Astrocyte (in vitro differentiated cells and primary cell): Measurements from ENCODE around the gene HERC2. TPM values are rescaled to one million over a fixed set of nuclear protein-coding genes. Genes with fewer than 3 reads are reported as not detected.
A peak's percentile ranks its signal among the peaks of the same experiment; 100 is the strongest.

Source experiments
- DNase-seq: peaks from one replicate; pipeline ENCODE4 v3.0.0-alpha.2; 2010; ENCODE audit warnings: low read depth
- FAIRE-seq: peaks from 2 replicates; lab custom pipeline; 2011; peaks lifted over from hg19 to GRCh38; lab: Jason Lieb, UNC
- H2AFZ ChIP-seq: 2 replicates; pipeline ENCODE4 v1.6.0; 2012; ENCODE audit warnings: low read depth, low read length, inconsistent platforms
- H3K27ac ChIP-seq: 2 replicates; pipeline ENCODE4 v1.5.1; 2011; ENCODE audit warnings: low read depth, low read length, inconsistent platforms
- H3K27me3 ChIP-seq: 2 replicates; pipeline ENCODE4 v1.6.0; 2011; ENCODE audit warnings: low read length, inconsistent platforms; ENCODE audit not compliant: insufficient read depth
- H3K36me3 ChIP-seq: 2 replicates; pipeline ENCODE4 v1.5.1; 2011; ENCODE audit warnings: low read length, inconsistent platforms; ENCODE audit not compliant: insufficient read depth
- H3K4me1 ChIP-seq: 2 replicates; pipeline ENCODE4 v1.5.1; 2011; ENCODE audit warnings: low read length, inconsistent platforms; ENCODE audit not compliant: insufficient read depth
- H3K4me2 ChIP-seq: 2 replicates; pipeline ENCODE4 v1.6.0; 2012; ENCODE audit warnings: low read length, inconsistent platforms
- H3K4me3 ChIP-seq: 2 replicates; pipeline ENCODE4 v1.5.1; 2011; ENCODE audit warnings: low read depth, mild to moderate bottlenecking, low read length, inconsistent platforms; ENCODE audit not compliant: insufficient read depth
- H3K79me2 ChIP-seq: 2 replicates; pipeline ENCODE4 v1.6.0; 2012; ENCODE audit warnings: mild to moderate bottlenecking, low read length, inconsistent platforms; ENCODE audit not compliant: insufficient read depth
- H3K9ac ChIP-seq: 2 replicates; pipeline ENCODE4 v1.6.0; 2012; ENCODE audit warnings: mild to moderate bottlenecking, low read length, inconsistent platforms
- H3K9me3 ChIP-seq: 2 replicates; pipeline ENCODE4 v1.5.1; 2012; ENCODE audit warnings: low read depth, mild to moderate bottlenecking, low read length, inconsistent platforms; ENCODE audit not compliant: insufficient read depth
- H4K20me1 ChIP-seq: 2 replicates; pipeline ENCODE4 v1.6.0; 2012; ENCODE audit warnings: low read length, inconsistent platforms; ENCODE audit not compliant: insufficient read depth
- H3K27ac Mint-ChIP-seq: one replicate; pipeline ENCODE4 v1.8.0; 2021; ENCODE audit warnings: mild to moderate bottlenecking, mixed read lengths; ENCODE audit not compliant: unreplicated experiment
- H3K27me3 Mint-ChIP-seq: one replicate; pipeline ENCODE4 v1.8.0; 2021; ENCODE audit warnings: low read depth, mixed read lengths; ENCODE audit not compliant: unreplicated experiment
- H3K36me3 Mint-ChIP-seq: one replicate; pipeline ENCODE4 v1.8.0; 2021; ENCODE audit warnings: low read depth, mixed read lengths; ENCODE audit not compliant: unreplicated experiment
- H3K4me1 Mint-ChIP-seq: one replicate; pipeline ENCODE4 v1.8.0; 2021; ENCODE audit warnings: low read depth, mixed read lengths; ENCODE audit not compliant: unreplicated experiment
- H3K4me3 Mint-ChIP-seq: one replicate; pipeline ENCODE4 v1.8.0; 2021; ENCODE audit warnings: mild to moderate bottlenecking, moderate library complexity, mixed read lengths; ENCODE audit not compliant: unreplicated experiment
- H3K9me3 Mint-ChIP-seq: one replicate; pipeline ENCODE4 v1.8.0; 2021; ENCODE audit warnings: mild to moderate bottlenecking, mixed read lengths; ENCODE audit not compliant: unreplicated experiment
- CTCF ChIP-seq: IDR thresholded peaks from 2 replicates; pipeline ENCODE4 v1.5.1; 2011; ENCODE audit warnings: low read depth, mild to moderate bottlenecking, inconsistent platforms, low read length, moderate library complexity; ENCODE audit not compliant: insufficient read depth
- EZH2 ChIP-seq: IDR thresholded peaks from 2 replicates; pipeline ENCODE4 v1.6.1; 2012; ENCODE audit warnings: mild to moderate bottlenecking, low read length, inconsistent platforms; ENCODE audit not compliant: insufficient read depth
- total RNA-seq: library from RNA; stranded (reverse); gene quantifications from 2 replicates; pipeline ENCODE4 v1.2.1, GENCODE V29; 2021

The HERC2 gene
- total RNA-seq, 1 donor from 2014 or later: 61.5 TPM

- H3K9ac ChIP-seq: no peak overlapping the region
- peaks cover 4% of the 10 kb centered on the region for H4K20me1 ChIP-seq
- Mint-ChIP-seq H3K4me3 (no peak overlapping the region), H3K27me3 (no peaks in the 10 kb centered on the region), H3K4me1 (no peaks in the 10 kb centered on the region), H3K27ac (no peak overlapping the region), H3K9me3 (no peaks in the 10 kb centered on the region), H3K36me3 (peaks cover 27% of the 10 kb centered on the region)
- H3K36me3 ChIP-seq: peaks cover 27% of the 10 kb centered on the region
- no peaks in the 10 kb centered on the region for H3K79me2 ChIP-seq
- no peaks in the 10 kb centered on the region for H3K9me3 ChIP-seq
- H3K4me2 ChIP-seq: no peak overlapping the region
- no peak overlapping the region for H3K4me3 ChIP-seq
- no peak overlapping the region for H2AFZ ChIP-seq
- peak; percentile 52 for DNase-seq
- no peaks in the 10 kb centered on the region for H3K4me1 ChIP-seq
- no peak for TF ChIP-seq CTCF
- no peak for FAIRE-seq
- no peak overlapping the region for H3K27ac ChIP-seq
- H3K27me3 ChIP-seq: no peaks in the 10 kb centered on the region
Measured at GRCh38 chr15:28167042-28167441, 154.9 kb downstream of the HERC2 start.

DNA sequence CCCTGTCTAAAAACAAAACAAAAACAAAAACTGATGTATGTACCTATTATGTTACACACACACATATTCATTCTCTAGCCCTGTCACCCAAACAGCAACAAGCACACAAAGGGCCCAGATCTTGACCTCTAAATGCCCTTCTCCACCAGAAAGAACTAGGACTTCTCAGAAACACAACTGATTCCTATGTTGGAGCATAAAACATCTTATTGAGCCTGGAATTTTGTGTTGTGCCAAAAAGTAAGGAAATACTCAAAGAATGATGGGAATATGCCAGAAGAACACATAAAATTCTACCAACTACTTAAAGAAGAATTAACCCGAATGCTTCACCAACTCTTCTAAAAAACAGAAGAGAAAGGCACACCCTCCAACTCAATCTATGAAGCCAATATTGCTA is 156.2 kb downstream of the HERC2 start:
- H3K9ac ChIP-seq: no peak overlapping the region
- H2AFZ ChIP-seq: no peak overlapping the region
- Mint-ChIP-seq H3K9me3 (peaks cover 2% of the 10 kb centered on the region), H3K27ac (no peak overlapping the region), H3K4me3 (no peak overlapping the region), H3K27me3 (no peaks in the 10 kb centered on the region), H3K36me3 (peaks cover 28% of the 10 kb centered on the region), H3K4me1 (no peaks in the 10 kb centered on the region)
- no peak overlapping the region for H3K27ac ChIP-seq
- H3K79me2 ChIP-seq: no peaks in the 10 kb centered on the region
- no peaks in the 10 kb centered on the region for H3K9me3 ChIP-seq
- FAIRE-seq (no peak), DNase-seq (no peak)
- H3K4me2 ChIP-seq: no peak overlapping the region
- H3K4me1 ChIP-seq: no peaks in the 10 kb centered on the region
- H4K20me1 ChIP-seq: no peaks in the 10 kb centered on the region
- no peak for TF ChIP-seq EZH2
- TF ChIP-seq CTCF: no peak
- no peaks in the 10 kb centered on the region for H3K27me3 ChIP-seq
- peaks cover 26% of the 10 kb centered on the region for H3K36me3 ChIP-seq
- H3K4me3 ChIP-seq: no peak overlapping the region

- peaks cover 4% of the 10 kb centered on the region for H3K9me3 Mint-ChIP-seq
- no peak overlapping the region for H3K27ac Mint-ChIP-seq
- Histone ChIP-seq H3K9me3 (no peaks in the 10 kb centered on the region), H3K79me2 (no peaks in the 10 kb centered on the region), H3K9ac (no peak overlapping the region), H4K20me1 (no peaks in the 10 kb centered on the region), H2AFZ (no peak overlapping the region), H3K4me1 (no peaks in the 10 kb centered on the region), H3K27ac (no peak overlapping the region), H3K4me2 (no peak overlapping the region), H3K36me3 (peaks cover 26% of the 10 kb centered on the region), H3K4me3 (no peak overlapping the region), H3K27me3 (no peaks in the 10 kb centered on the region)
- DNase-seq (no peak), FAIRE-seq (no peak)
- no peak for TF ChIP-seq CTCF
- no peak for TF ChIP-seq EZH2
- H3K4me1 Mint-ChIP-seq: no peaks in the 10 kb centered on the region
- H3K4me3 Mint-ChIP-seq: no peak overlapping the region
- no peaks in the 10 kb centered on the region for H3K27me3 Mint-ChIP-seq
- peaks cover 34% of the 10 kb centered on the region for H3K36me3 Mint-ChIP-seq
Measured at GRCh38 chr15:28164876-28165275, 157.1 kb downstream of the HERC2 start.
